GM18867 (cell line): ENCODE measurements around the gene PTDSS2.
"Not testable (repeated sequence)": the region's sequence is repeated elsewhere in the genome, so short reads cannot be mapped to it uniquely, and the experiment has no call there.

Experiments
- ATAC-seq: cut with Tn5 transposase; IDR thresholded peaks from one replicate; pipeline ENCODE4 v1.9.1; 2021; ENCODE audit warnings: mild to moderate bottlenecking, moderate library complexity; ENCODE audit not compliant: unreplicated experiment

The PTDSS2 gene

GRCh38 chr11:464316-464715, 14.2 kb downstream of the PTDSS2 start:
- no peak for ATAC-seq

- no peak for ATAC-seq
These were observed 15.9 kb downstream of the PTDSS2 start for GRCh38 chr11:465896-466530.

- no peak for ATAC-seq
These were observed 18.0 kb downstream of the PTDSS2 start for GRCh38 chr11:468036-468435.

GRCh38 chr11:468493-468892, 18.4 kb downstream of the PTDSS2 start:
- ATAC-seq, result no peak

- ATAC-seq, result not testable (repeated sequence)
These were observed 19.1 kb downstream of the PTDSS2 start for GRCh38 chr11:469026-469683.

- ATAC-seq, result no peak
These were observed 19.8 kb downstream of the PTDSS2 start for GRCh38 chr11:469684-470560.

GRCh38 chr11:471468-472145, 21.5 kb downstream of the PTDSS2 start:
- ATAC-seq, result no peak

GRCh38 chr11:472272-472671, 22.2 kb downstream of the PTDSS2 start:
- no peak for ATAC-seq

- no peak for ATAC-seq
These were observed 22.7 kb downstream of the PTDSS2 start for GRCh38 chr11:472816-473215.

- no peak for ATAC-seq
These were observed 23.3 kb downstream of the PTDSS2 start for GRCh38 chr11:473415-473814.

GRCh38 chr11:473962-474785, 24.1 kb downstream of the PTDSS2 start:
- ATAC-seq, result no peak

- ATAC-seq, result no peak
These were observed 24.9 kb downstream of the PTDSS2 start for GRCh38 chr11:474914-475506.

GRCh38 chr11:475941-476340, 25.9 kb downstream of the PTDSS2 start:
- no peak for ATAC-seq

GRCh38 chr11:476416-476815, 26.3 kb downstream of the PTDSS2 start:
- ATAC-seq, result no peak

GRCh38 chr11:477052-477715, 27.1 kb downstream of the PTDSS2 start:
- ATAC-seq, result no peak

- no peak for ATAC-seq
These were observed 29.2 kb downstream of the PTDSS2 start for GRCh38 chr11:479311-479710.

- ATAC-seq, result no peak
These were observed 34.5 kb downstream of the PTDSS2 start for GRCh38 chr11:484616-485015.

GRCh38 chr11:486189-486588, 36.1 kb downstream of the PTDSS2 start:
- ATAC-seq, result no peak

- ATAC-seq, result no peak
These were observed 37.5 kb downstream of the PTDSS2 start for GRCh38 chr11:487571-488021.
